ENCODE measurements around the gene INPP5D.

DNA sequence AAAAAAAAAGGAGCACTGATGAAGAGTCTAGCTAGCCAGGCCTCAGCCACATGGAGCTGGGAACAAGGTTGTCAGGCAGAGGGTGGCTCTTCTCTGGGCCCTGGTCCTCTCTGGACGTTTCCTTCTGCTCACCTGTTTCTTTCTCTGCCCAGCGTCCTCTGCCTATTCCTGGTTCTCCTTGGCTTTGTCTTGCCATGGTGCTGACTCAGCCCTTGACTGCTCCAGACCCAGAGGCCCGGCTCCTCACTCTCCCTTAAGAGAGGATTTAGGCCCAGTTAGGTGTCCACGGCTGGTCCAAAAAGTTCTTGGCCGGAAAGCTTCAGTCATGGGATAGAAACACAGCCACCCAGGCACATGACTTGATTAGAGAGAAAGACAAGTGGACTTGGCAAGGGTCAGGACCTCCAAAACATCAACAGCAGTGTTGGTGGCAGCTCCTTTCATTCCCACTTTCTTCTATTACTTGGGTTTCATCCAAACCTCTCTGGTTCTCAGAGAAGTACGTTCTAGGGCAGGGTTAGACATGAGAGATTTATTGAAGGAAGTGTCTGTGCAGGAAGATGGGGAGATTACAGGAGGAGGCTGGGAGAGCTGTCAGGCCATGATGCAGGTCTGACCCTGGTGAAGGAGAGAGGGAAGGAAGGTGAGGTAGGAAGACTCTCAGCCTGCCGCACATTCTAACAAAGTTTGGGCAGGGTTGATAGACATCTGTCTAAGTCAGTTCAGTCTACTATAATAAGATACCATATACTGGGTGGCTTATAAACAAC, 176.9 kb downstream of the INPP5D start:
- TF ChIP-seq, protein P1, sequence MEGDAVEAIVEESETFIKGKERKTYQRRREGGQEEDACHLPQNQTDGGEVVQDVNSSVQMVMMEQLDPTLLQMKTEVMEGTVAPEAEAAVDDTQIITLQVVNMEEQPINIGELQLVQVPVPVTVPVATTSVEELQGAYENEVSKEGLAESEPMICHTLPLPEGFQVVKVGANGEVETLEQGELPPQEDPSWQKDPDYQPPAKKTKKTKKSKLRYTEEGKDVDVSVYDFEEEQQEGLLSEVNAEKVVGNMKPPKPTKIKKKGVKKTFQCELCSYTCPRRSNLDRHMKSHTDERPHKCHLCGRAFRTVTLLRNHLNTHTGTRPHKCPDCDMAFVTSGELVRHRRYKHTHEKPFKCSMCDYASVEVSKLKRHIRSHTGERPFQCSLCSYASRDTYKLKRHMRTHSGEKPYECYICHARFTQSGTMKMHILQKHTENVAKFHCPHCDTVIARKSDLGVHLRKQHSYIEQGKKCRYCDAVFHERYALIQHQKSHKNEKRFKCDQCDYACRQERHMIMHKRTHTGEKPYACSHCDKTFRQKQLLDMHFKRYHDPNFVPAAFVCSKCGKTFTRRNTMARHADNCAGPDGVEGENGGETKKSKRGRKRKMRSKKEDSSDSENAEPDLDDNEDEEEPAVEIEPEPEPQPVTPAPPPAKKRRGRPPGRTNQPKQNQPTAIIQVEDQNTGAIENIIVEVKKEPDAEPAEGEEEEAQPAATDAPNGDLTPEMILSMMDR (IDR thresholded peaks at IDR 0.05; ENCODE audit: insufficient read depth, low read length): no peak
- TF ChIP-seq, protein P2, sequence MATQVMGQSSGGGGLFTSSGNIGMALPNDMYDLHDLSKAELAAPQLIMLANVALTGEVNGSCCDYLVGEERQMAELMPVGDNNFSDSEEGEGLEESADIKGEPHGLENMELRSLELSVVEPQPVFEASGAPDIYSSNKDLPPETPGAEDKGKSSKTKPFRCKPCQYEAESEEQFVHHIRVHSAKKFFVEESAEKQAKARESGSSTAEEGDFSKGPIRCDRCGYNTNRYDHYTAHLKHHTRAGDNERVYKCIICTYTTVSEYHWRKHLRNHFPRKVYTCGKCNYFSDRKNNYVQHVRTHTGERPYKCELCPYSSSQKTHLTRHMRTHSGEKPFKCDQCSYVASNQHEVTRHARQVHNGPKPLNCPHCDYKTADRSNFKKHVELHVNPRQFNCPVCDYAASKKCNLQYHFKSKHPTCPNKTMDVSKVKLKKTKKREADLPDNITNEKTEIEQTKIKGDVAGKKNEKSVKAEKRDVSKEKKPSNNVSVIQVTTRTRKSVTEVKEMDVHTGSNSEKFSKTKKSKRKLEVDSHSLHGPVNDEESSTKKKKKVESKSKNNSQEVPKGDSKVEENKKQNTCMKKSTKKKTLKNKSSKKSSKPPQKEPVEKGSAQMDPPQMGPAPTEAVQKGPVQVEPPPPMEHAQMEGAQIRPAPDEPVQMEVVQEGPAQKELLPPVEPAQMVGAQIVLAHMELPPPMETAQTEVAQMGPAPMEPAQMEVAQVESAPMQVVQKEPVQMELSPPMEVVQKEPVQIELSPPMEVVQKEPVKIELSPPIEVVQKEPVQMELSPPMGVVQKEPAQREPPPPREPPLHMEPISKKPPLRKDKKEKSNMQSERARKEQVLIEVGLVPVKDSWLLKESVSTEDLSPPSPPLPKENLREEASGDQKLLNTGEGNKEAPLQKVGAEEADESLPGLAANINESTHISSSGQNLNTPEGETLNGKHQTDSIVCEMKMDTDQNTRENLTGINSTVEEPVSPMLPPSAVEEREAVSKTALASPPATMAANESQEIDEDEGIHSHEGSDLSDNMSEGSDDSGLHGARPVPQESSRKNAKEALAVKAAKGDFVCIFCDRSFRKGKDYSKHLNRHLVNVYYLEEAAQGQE (IDR thresholded peaks at IDR 0.05; ENCODE audit: insufficient replicate concordance, low read depth): no peak
- no peak for TF ChIP-seq POLR2AphosphoS5 (IDR thresholded peaks at IDR 0.05; ENCODE audit: low read depth)
- no peak for TF ChIP-seq GABPA (IDR thresholded peaks at IDR 0.05; ENCODE audit: low read depth)
- TF ChIP-seq SPI1 (IDR thresholded peaks at IDR 0.05; ENCODE audit: borderline replicate concordance, low read depth): no peak

Data from HL-60 (cell line).